ENCODE results near the gene CDH13. TPM values are rescaled to one million over a fixed set of nuclear protein-coding genes. Genes with fewer than 3 reads are reported as not detected.

CDH13 gene
- total and polyA plus RNA-seq, 2 experiments from 2014 or later, result 1.6 to 4.4 TPM

DNA sequence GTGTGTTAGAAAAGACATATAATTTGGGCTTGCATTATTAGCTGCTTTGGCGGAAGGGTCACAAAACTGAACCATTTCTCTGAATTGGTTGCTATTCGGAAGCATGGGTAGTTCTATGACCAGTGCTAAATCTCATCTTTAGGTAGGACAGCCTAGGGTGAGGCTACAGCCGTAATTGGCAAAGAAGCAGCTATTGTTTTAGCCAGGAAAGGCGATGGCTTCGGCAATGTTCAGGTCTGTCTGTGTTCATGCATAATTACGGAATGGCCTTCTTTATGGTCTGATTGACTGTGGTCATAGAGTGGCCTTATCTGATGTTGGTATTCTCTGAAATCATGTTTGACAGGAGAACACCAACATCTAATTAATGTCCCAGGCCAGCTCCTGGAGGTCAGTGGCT is 812.6 kb downstream of the CDH13 start:
- no peak overlapping the region for H3K4me3 Mint-ChIP-seq
- H3K4me1 ChIP-seq (ENCODE audit: insufficient read depth), result no peaks in the 10 kb centered on the region
- no peaks in the 10 kb centered on the region for H3K27me3 ChIP-seq (ENCODE audit: insufficient read depth)
- no peaks in the 10 kb centered on the region for H3F3A ChIP-seq (replicated peaks; ENCODE audit: low read depth)
- DNase-seq (ENCODE audit: low spot score), result no peak
- H3K9me3 Mint-ChIP-seq, result no peaks in the 10 kb centered on the region
- H3K9me2 ChIP-seq (ENCODE audit: insufficient read depth), result no peaks in the 10 kb centered on the region
- H3K79me2 ChIP-seq (replicated peaks; ENCODE audit: insufficient read depth), result no peaks in the 10 kb centered on the region
- H3K4me1 Mint-ChIP-seq, result no peaks in the 10 kb centered on the region
- H3K27ac Mint-ChIP-seq, result no peak overlapping the region
- TF ChIP-seq ZNF462 (CRISPR knock-in tag; IDR thresholded peaks at IDR 0.05) (no peak), EZH2 (IDR thresholded peaks at IDR 0.05; ENCODE audit: low read depth, unreplicated experiment) (no peak), STAT1 (IDR thresholded peaks at IDR 0.05; ENCODE audit: unreplicated experiment) (no peak), EZH2phosphoT487 (IDR thresholded peaks at IDR 0.05; ENCODE audit: unreplicated experiment) (no peak), ETS1 (IDR thresholded peaks at IDR 0.05) (no peak), POLR2AphosphoS5 (IDR thresholded peaks at IDR 0.05; ENCODE audit: low read depth) (no peak), ZNF331 (CRISPR knock-in tag; IDR thresholded peaks at IDR 0.05; ENCODE audit: low read depth) (no peak), ZNF114 (CRISPR knock-in tag; IDR thresholded peaks at IDR 0.05) (no peak), NANOG (IDR thresholded peaks at IDR 0.05; ENCODE audit: borderline replicate concordance) (no peak), JUNB (IDR thresholded peaks at IDR 0.05; ENCODE audit: unreplicated experiment) (no peak), CREB1 (CRISPR knock-in tag; IDR thresholded peaks at IDR 0.05; ENCODE audit: low read depth) (no peak)
- TF ChIP-seq, protein P1, sequence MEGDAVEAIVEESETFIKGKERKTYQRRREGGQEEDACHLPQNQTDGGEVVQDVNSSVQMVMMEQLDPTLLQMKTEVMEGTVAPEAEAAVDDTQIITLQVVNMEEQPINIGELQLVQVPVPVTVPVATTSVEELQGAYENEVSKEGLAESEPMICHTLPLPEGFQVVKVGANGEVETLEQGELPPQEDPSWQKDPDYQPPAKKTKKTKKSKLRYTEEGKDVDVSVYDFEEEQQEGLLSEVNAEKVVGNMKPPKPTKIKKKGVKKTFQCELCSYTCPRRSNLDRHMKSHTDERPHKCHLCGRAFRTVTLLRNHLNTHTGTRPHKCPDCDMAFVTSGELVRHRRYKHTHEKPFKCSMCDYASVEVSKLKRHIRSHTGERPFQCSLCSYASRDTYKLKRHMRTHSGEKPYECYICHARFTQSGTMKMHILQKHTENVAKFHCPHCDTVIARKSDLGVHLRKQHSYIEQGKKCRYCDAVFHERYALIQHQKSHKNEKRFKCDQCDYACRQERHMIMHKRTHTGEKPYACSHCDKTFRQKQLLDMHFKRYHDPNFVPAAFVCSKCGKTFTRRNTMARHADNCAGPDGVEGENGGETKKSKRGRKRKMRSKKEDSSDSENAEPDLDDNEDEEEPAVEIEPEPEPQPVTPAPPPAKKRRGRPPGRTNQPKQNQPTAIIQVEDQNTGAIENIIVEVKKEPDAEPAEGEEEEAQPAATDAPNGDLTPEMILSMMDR (conservative IDR thresholded peaks at IDR 0.05; ENCODE audit: low read depth in 2 of 2), result no peak
- TF ChIP-seq, protein P2, sequence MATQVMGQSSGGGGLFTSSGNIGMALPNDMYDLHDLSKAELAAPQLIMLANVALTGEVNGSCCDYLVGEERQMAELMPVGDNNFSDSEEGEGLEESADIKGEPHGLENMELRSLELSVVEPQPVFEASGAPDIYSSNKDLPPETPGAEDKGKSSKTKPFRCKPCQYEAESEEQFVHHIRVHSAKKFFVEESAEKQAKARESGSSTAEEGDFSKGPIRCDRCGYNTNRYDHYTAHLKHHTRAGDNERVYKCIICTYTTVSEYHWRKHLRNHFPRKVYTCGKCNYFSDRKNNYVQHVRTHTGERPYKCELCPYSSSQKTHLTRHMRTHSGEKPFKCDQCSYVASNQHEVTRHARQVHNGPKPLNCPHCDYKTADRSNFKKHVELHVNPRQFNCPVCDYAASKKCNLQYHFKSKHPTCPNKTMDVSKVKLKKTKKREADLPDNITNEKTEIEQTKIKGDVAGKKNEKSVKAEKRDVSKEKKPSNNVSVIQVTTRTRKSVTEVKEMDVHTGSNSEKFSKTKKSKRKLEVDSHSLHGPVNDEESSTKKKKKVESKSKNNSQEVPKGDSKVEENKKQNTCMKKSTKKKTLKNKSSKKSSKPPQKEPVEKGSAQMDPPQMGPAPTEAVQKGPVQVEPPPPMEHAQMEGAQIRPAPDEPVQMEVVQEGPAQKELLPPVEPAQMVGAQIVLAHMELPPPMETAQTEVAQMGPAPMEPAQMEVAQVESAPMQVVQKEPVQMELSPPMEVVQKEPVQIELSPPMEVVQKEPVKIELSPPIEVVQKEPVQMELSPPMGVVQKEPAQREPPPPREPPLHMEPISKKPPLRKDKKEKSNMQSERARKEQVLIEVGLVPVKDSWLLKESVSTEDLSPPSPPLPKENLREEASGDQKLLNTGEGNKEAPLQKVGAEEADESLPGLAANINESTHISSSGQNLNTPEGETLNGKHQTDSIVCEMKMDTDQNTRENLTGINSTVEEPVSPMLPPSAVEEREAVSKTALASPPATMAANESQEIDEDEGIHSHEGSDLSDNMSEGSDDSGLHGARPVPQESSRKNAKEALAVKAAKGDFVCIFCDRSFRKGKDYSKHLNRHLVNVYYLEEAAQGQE (IDR thresholded peaks at IDR 0.05; ENCODE audit: unreplicated experiment), result no peak
- no peak for ATAC-seq
- no peak overlapping the region for H3K4me2 ChIP-seq
- H3K27me3 Mint-ChIP-seq (ENCODE audit: insufficient read depth, low read depth, poor library complexity), result peaks cover 2% of the 10 kb centered on the region
- H3K36me3 ChIP-seq (ENCODE audit: insufficient read depth), result no peaks in the 10 kb centered on the region
- H4K20me1 ChIP-seq (replicated peaks; ENCODE audit: insufficient read depth), result no peaks in the 10 kb centered on the region
- H3K27ac ChIP-seq (ENCODE audit: low read depth), result no peak overlapping the region
- no peaks in the 10 kb centered on the region for H3K36me3 Mint-ChIP-seq (ENCODE audit: low read depth)
- H3K4me3 ChIP-seq, result no peak overlapping the region
- no peak overlapping the region for H2AFZ ChIP-seq

All from GM23338 (cell line).